Prostate gland (tissue), 2 donors: ENCODE results near the gene LTBP3. TPM values are rescaled to one million over a fixed set of nuclear protein-coding genes. Genes with fewer than 3 reads are reported as not detected.

Experiments
- DNase-seq: peaks from one replicate; pipeline ENCODE4 v3.0.0-alpha.2; 2019; ENCODE audit warnings: low spot score
- H3K27ac ChIP-seq, 2 donors: fragments of 200-600 bp; sonication (generic); 2 replicates each; pipeline ENCODE4 v1.5.1; 2017 to 2019
- H3K27me3 ChIP-seq: fragments of 200-600 bp; sonication (generic); replicated peaks from 2 replicates; pipeline ENCODE4 v1.5.1; 2019; ENCODE audit not compliant: insufficient read depth
- H3K36me3 ChIP-seq, 2 donors: fragments of 200-600 bp; sonication (generic); 1 replicate in 1 of 2; 2 replicates in 1 of 2; pipeline versions ENCODE4 v1.5.1 to v1.8.1; 2017 to 2019
- H3K4me1 ChIP-seq: fragments of 200-600 bp; sonication (generic); replicated peaks from 2 replicates; pipeline ENCODE4 v1.5.1; 2019
- H3K4me3 ChIP-seq, 2 donors: fragments of 200-600 bp; sonication (generic); 2 replicates each; pipeline ENCODE4 v1.5.1; 2017 to 2019
- H3K9me3 ChIP-seq: fragments of 200-600 bp; sonication (generic); 2 replicates; pipeline ENCODE4 v1.5.1; 2017
- CTCF ChIP-seq, 4 experiments: fragments of 200-600 bp in 2 of 4; fragments of 450-650 bp in 2 of 4; sonication (generic) in 2 of 4; IDR thresholded peaks; 1 replicate in 3 of 4; 2 replicates in 1 of 4; pipeline ENCODE4 v1.5.1; 2016 to 2019; ENCODE audit warnings: antibody characterized with exemption in 4 of 4, mild to moderate bottlenecking in 2 of 4, moderate library complexity in 2 of 4
- POLR2A ChIP-seq: fragments of 450-650 bp; IDR thresholded peaks from one replicate; pipeline ENCODE4 v1.6.1; 2016; ENCODE audit warnings: antibody characterized with exemption, mild to moderate bottlenecking
- POLR2AphosphoS5 ChIP-seq: sonication (generic); formaldehyde crosslinking; IDR thresholded peaks from one replicate; pipeline ENCODE4 v1.6.1; 2017; ENCODE audit warnings: antibody characterized with exemption
- WGBS: methylation state at CpG from one replicate; pipeline ENCODE4 v1.1.5; 2018; 5-methylcytosine and 5-hydroxymethylcytosine counted together
- intact Hi-C: fragments of 100-400 bp; cut with DNase I; formaldehyde crosslinking; loops from one replicate; pipeline ENCODE4 v1.14.2; 2022
- total RNA-seq, 2 donors: library from RNA; depleted of rRNA; stranded (reverse); fragments of >200 nt; gene quantifications; one replicate each; pipeline ENCODE4 v1.1.0, GENCODE V29; 2016

LTBP3 gene
- total RNA-seq, 2 donors from 2014 or later, result 220 to 234 TPM

GRCh38 chr11:65574811-65575567 lies 16.8 kb upstream of the LTBP3 start:
- TF ChIP-seq POLR2A, result no peak
- TF ChIP-seq CTCF (IDR thresholded peaks at IDR 0.05), result no peak
- TF ChIP-seq POLR2AphosphoS5, result no peak
- peak overlapping the region; percentile 87 to 96 for H3K27ac ChIP-seq
- H3K4me3 ChIP-seq, result peak overlapping the region; percentile 74 to 78
- H3K27me3 ChIP-seq, result no peaks in the 10 kb centered on the region
- peaks cover 0 to 2% of the 10 kb centered on the region in 2 donors for H3K36me3 ChIP-seq
- 39% methylated on average over 22 of the region's 28 CpGs for WGBS
- no peak for DNase-seq
- peaks cover 34% of the 10 kb centered on the region for H3K4me1 ChIP-seq
- H3K9me3 ChIP-seq, result no peaks in the 10 kb centered on the region
- intact Hi-C loops, result loop anchor here (5.0 kb wide), 1 partner anchor 87 kb away; the partner anchor contains the start of gene RELA

GRCh38 chr11:65574109-65574810 lies 16.1 kb upstream of the LTBP3 start:
- intact Hi-C loops, result no loop called here
- TF ChIP-seq POLR2A, result peak; percentile 15
- TF ChIP-seq CTCF (IDR thresholded peaks at IDR 0.05), result peak; percentile 96 to 100 (median 98)
- TF ChIP-seq POLR2AphosphoS5, result peak; percentile 68
- Histone ChIP-seq H3K27me3 (no peaks in the 10 kb centered on the region), H3K9me3 (no peaks in the 10 kb centered on the region), H3K27ac (peak overlapping the region; percentile 87 to 96), H3K4me3 (peak overlapping the region; percentile 74 to 78), H3K4me1 (peaks cover 34% of the 10 kb centered on the region), H3K36me3 (no peaks in the 10 kb centered on the region)
- DNase-seq, result peak; percentile 77
- 4% methylated on average over 33 of the region's 67 CpGs for WGBS

GRCh38 chr11:65573391-65574079 lies 15.4 kb upstream of the LTBP3 start:
- Histone ChIP-seq H3K36me3 (no peaks in the 10 kb centered on the region), H3K4me3 (peak overlapping the region; percentile 74 to 78), H3K9me3 (no peaks in the 10 kb centered on the region), H3K27ac (peak overlapping the region; percentile 87 to 96), H3K27me3 (no peaks in the 10 kb centered on the region), H3K4me1 (peaks cover 41% of the 10 kb centered on the region)
- TF ChIP-seq POLR2AphosphoS5 (no peak), POLR2A (no peak), CTCF (IDR thresholded peaks at IDR 0.05) (no peak)
- no peak for DNase-seq
- WGBS, result 15% methylated on average over 22 of the region's 22 CpGs
- intact Hi-C loops, result no loop called here

GRCh38 chr11:65572356-65573051 lies 14.3 kb upstream of the LTBP3 start, which contains the start of gene FAM89B:
FAM89B (plus strand) TSS chr11:65572538; CDS start chr11:65572670, 132 bp downstream.
- DNase-seq, result peak; percentile 89

More at GRCh38 chr11:65572356-65573051, 14.3 kb upstream of the LTBP3 start, which contains the start of gene FAM89B:
- peak within 1 kb of the TSS; percentile 72 to 78 for H3K4me3 ChIP-seq
- no peaks in the 10 kb centered on the region for H3K36me3 ChIP-seq
- peaks cover 49% of the 10 kb centered on the region for H3K4me1 ChIP-seq
- TF ChIP-seq POLR2A, result peak; percentile 60
- TF ChIP-seq CTCF (IDR thresholded peaks at IDR 0.05), result no peak
- peak; percentile 89 for TF ChIP-seq POLR2AphosphoS5
- no peaks in the 10 kb centered on the region for H3K27me3 ChIP-seq
- under 1% methylated on average over 57 of the region's 86 CpGs for WGBS
- H3K9me3 ChIP-seq, result no peaks in the 10 kb centered on the region
- intact Hi-C loops, result no loop called here
- peak within 1 kb of the TSS; percentile 96 for H3K27ac ChIP-seq
